A549 (cell line): ENCODE results near the gene KRT72.

Source experiments
- CEBPB ChIP-seq, 2 experiments: fragments of >200 bp in 1 of 2; sonication (Bioruptor Twin) in 1 of 2; formaldehyde crosslinking in 1 of 2; IDR thresholded peaks; 2 replicates each; pipeline ENCODE4 v1.6.1; 2012 to 2016
- CHD2 ChIP-seq: fragments of 150-350 bp; IDR thresholded peaks from 2 replicates; pipeline ENCODE4 v1.6.1; 2014; ENCODE audit warnings: low read length; ENCODE audit not compliant: partially characterized antibody
- CHD4 ChIP-seq: fragments of 200-600 bp; sonication (generic); IDR thresholded peaks from 2 replicates; pipeline ENCODE4 v1.6.1; 2016; ENCODE audit warnings: antibody characterized with exemption, mild to moderate bottlenecking, borderline replicate concordance
- EHMT2 ChIP-seq: fragments of 200-600 bp; sonication (generic); IDR thresholded peaks from 2 replicates; pipeline ENCODE4 v1.6.1; 2016; ENCODE audit warnings: antibody characterized with exemption, low read depth, mild to moderate bottlenecking, moderate library complexity
- EP300 ChIP-seq, 2 experiments: fragments of >200 bp; sonication (Bioruptor Twin); formaldehyde crosslinking; IDR thresholded peaks; 2 replicates in 1 of 2; 3 replicates in 1 of 2; pipeline ENCODE4 v1.6.1; 2016 to 2017
- ESRRA ChIP-seq: fragments of 150-350 bp; IDR thresholded peaks from 2 replicates; pipeline ENCODE4 v1.6.1; 2014; ENCODE audit warnings: mild to moderate bottlenecking, low read length, borderline replicate concordance
- MAX ChIP-seq: IDR thresholded peaks from 2 replicates; pipeline ENCODE4 v1.6.1; 2012
- MYC ChIP-seq: IDR thresholded peaks from 2 replicates; pipeline ENCODE4 v1.6.1; 2012; ENCODE audit warnings: mild to moderate bottlenecking, inconsistent platforms, low read length, improper control_type of control experiment, borderline replicate concordance
- POLR2A ChIP-seq: IDR thresholded peaks from 2 replicates; pipeline ENCODE4 v1.6.1; 2012; ENCODE audit warnings: mild to moderate bottlenecking, low read length
- TP53 ChIP-seq: fragments of 250-450 bp; sonication (Bioruptor Pico); IDR thresholded peaks from 2 replicates; pipeline ENCODE4 v1.5.0; 2021; ENCODE audit warnings: mild to moderate bottlenecking, moderate library complexity
- ZC3H11A ChIP-seq: fragments of 450-650 bp; IDR thresholded peaks from 2 replicates; pipeline ENCODE4 v1.6.1; 2014; ENCODE audit warnings: antibody characterized with exemption, mild to moderate bottlenecking
- ZNF302 ChIP-seq: fragments of 250-450 bp; sonication (Bioruptor Pico); IDR thresholded peaks from 2 replicates; pipeline ENCODE4 v1.9.0; 2021; ENCODE audit warnings: inconsistent platforms, mild to moderate bottlenecking, moderate library complexity
- TF ChIP-seq, protein P1 (sequence below): fragments of >200 bp; sonication (Bioruptor Twin); formaldehyde crosslinking; IDR thresholded peaks from 3 replicates; pipeline ENCODE4 v1.5.1; 2016

GRCh38 chr12:52607314-52607713 is 6.1 kb upstream of the KRT72 start:
- TF ChIP-seq, protein P1, sequence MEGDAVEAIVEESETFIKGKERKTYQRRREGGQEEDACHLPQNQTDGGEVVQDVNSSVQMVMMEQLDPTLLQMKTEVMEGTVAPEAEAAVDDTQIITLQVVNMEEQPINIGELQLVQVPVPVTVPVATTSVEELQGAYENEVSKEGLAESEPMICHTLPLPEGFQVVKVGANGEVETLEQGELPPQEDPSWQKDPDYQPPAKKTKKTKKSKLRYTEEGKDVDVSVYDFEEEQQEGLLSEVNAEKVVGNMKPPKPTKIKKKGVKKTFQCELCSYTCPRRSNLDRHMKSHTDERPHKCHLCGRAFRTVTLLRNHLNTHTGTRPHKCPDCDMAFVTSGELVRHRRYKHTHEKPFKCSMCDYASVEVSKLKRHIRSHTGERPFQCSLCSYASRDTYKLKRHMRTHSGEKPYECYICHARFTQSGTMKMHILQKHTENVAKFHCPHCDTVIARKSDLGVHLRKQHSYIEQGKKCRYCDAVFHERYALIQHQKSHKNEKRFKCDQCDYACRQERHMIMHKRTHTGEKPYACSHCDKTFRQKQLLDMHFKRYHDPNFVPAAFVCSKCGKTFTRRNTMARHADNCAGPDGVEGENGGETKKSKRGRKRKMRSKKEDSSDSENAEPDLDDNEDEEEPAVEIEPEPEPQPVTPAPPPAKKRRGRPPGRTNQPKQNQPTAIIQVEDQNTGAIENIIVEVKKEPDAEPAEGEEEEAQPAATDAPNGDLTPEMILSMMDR, result no peak
- TF ChIP-seq ZNF302, result no peak
- no peak for TF ChIP-seq CEBPB (IDR thresholded peaks at IDR 0.05)
- TF ChIP-seq MAX, result no peak
- no peak for TF ChIP-seq TP53
- TF ChIP-seq CHD2, result no peak
- TF ChIP-seq POLR2A, result no peak
- TF ChIP-seq ZC3H11A, result no peak
- TF ChIP-seq CHD4, result no peak
- TF ChIP-seq EHMT2, result no peak
- TF ChIP-seq EP300 (IDR thresholded peaks at IDR 0.05), result no peak
- TF ChIP-seq MYC, result no peak
- no peak for TF ChIP-seq ESRRA
